ENCODE data around the gene GTPBP4.

The GTPBP4 gene

DNA sequence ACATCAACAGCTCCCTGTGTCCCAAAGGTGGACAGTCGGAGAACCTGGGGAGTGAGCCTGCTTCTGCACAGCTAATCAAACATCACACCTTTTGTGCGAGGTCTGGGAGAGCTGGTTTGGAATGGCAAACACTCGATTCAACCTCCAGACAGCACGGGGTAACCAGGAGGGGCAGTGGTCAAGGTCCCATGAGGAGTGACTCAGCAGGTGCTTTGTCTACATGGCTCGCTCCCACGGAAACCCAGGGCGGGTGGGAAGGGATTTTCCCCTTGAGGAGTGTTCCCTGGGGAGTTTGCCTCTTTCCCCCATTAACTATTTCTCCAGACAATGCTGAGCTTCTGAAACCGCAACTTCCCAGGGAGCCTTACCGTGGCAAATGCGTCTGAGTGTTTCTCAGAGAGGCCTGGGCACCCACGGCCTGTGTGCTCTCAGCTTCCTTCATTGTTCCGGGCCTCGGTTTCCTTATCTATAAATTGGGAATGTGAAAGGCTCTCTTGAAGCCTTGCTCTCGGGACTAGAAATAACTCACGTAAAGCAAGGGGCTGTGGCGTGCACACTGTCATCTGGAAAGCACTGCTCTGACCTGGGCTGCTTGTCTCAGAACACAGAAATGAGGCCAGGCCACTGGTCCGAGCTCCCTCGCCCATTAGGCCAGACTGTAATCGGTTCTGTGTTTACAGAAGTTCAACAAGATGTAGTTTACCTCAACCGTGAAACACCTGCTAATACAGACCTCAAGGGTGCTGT, 14.0 kb upstream of the GTPBP4 start:
- H3K36me3 ChIP-seq (ENCODE audit: control insufficient read depth, insufficient read depth, low read length) = no peaks in the 10 kb centered on the region

DNA sequence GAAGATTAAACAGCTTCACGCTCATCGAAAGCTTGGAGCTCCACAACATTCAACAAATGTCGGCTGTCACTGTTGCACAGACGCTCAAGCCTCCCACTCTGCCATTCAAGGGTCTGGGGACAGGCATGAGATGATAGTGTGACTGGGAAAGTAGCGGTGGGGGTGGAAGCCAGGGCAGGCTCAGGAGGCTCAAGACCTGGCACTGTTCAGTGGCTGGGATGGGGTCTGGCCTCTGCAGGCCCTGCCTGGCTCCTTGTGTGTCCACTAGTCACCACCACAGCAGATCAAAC, 13.5 kb upstream of the GTPBP4 start:
- no peak overlapping the region for H2AFZ ChIP-seq
- H3K27me3 ChIP-seq (ENCODE audit: control insufficient read depth, insufficient read depth, low read length) = no peaks in the 10 kb centered on the region
- H3K4me1 ChIP-seq = peaks cover 17% of the 10 kb centered on the region
- no peak overlapping the region for H3K4me2 ChIP-seq (ENCODE audit: low read length)
- no peak overlapping the region for H3K4me3 ChIP-seq (ENCODE audit: low read depth, low read length)
- H3K79me2 ChIP-seq = no peaks in the 10 kb centered on the region
- TF ChIP-seq, protein P1, sequence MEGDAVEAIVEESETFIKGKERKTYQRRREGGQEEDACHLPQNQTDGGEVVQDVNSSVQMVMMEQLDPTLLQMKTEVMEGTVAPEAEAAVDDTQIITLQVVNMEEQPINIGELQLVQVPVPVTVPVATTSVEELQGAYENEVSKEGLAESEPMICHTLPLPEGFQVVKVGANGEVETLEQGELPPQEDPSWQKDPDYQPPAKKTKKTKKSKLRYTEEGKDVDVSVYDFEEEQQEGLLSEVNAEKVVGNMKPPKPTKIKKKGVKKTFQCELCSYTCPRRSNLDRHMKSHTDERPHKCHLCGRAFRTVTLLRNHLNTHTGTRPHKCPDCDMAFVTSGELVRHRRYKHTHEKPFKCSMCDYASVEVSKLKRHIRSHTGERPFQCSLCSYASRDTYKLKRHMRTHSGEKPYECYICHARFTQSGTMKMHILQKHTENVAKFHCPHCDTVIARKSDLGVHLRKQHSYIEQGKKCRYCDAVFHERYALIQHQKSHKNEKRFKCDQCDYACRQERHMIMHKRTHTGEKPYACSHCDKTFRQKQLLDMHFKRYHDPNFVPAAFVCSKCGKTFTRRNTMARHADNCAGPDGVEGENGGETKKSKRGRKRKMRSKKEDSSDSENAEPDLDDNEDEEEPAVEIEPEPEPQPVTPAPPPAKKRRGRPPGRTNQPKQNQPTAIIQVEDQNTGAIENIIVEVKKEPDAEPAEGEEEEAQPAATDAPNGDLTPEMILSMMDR (IDR thresholded peaks at IDR 0.05) = no peak
- H3K9me3 ChIP-seq (ENCODE audit: control insufficient read depth, low read length) = no peaks in the 10 kb centered on the region
- H3K9ac ChIP-seq = no peak overlapping the region
- H3K27ac ChIP-seq = no peak overlapping the region
- H3K36me3 ChIP-seq (ENCODE audit: control insufficient read depth, insufficient read depth, low read length) = no peaks in the 10 kb centered on the region

More for the DNA sequence above, 14.0 kb upstream of the GTPBP4 start:
- no peaks in the 10 kb centered on the region for H3K27me3 ChIP-seq (ENCODE audit: control insufficient read depth, insufficient read depth, low read length)
- no peaks in the 10 kb centered on the region for H3K9me3 ChIP-seq (ENCODE audit: control insufficient read depth, low read length)
- H3K4me1 ChIP-seq = peaks cover 21% of the 10 kb centered on the region
- no peaks in the 10 kb centered on the region for H3K79me2 ChIP-seq
- H3K27ac ChIP-seq = no peak overlapping the region
- no peak overlapping the region for H3K4me2 ChIP-seq (ENCODE audit: low read length)
- TF ChIP-seq, protein P1 (IDR thresholded peaks at IDR 0.05) = no peak
- no peak overlapping the region for H3K9ac ChIP-seq
- no peak overlapping the region for H3K4me3 ChIP-seq (ENCODE audit: low read depth, low read length)
- H2AFZ ChIP-seq = peak overlapping the region; percentile 5

DNA sequence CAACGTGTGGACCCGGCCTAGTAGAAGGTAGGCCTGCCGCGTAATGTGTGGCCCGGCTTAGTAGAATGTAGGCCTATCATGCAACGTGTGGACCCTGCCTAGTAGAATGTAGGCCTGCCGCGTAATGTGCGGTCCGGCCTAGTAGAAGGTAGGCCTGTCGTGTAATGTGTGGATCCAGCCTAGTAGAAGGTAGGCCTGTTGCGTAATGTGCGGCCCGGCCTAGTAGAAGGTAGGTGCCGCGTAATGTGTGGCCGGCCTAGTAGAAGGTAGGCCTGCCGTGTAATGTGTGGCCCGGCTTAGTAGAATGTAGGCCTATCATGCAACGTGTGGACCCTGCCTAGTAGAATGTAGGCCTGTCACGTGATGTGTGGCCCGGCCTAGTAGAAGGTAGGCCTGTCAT, 11.9 kb upstream of the GTPBP4 start:
- no peaks in the 10 kb centered on the region for H3K79me2 ChIP-seq
- TF ChIP-seq, protein P1 (IDR thresholded peaks at IDR 0.05) = no peak
- H3K36me3 ChIP-seq (ENCODE audit: control insufficient read depth, insufficient read depth, low read length) = no peaks in the 10 kb centered on the region
- H3K9ac ChIP-seq = no peak overlapping the region
- no peaks in the 10 kb centered on the region for H3K9me3 ChIP-seq (ENCODE audit: control insufficient read depth, low read length)
- no peak overlapping the region for H3K4me3 ChIP-seq (ENCODE audit: low read depth, low read length)
- no peaks in the 10 kb centered on the region for H3K27me3 ChIP-seq (ENCODE audit: control insufficient read depth, insufficient read depth, low read length)
- H3K4me1 ChIP-seq = peaks cover 4% of the 10 kb centered on the region
- no peak overlapping the region for H2AFZ ChIP-seq
- no peak overlapping the region for H3K27ac ChIP-seq
- H3K4me2 ChIP-seq (ENCODE audit: low read length) = no peak overlapping the region

GRCh38 chr10:978826-979421, 9.3 kb upstream of the GTPBP4 start:
- H3K27me3 ChIP-seq (ENCODE audit: control insufficient read depth, insufficient read depth, low read length) = no peaks in the 10 kb centered on the region
- TF ChIP-seq, protein P1 (IDR thresholded peaks at IDR 0.05) = no peak

More at GRCh38 chr10:978826-979421, 9.3 kb upstream of the GTPBP4 start:
- Histone ChIP-seq H3K4me1 (no peaks in the 10 kb centered on the region), H2AFZ (no peak overlapping the region), H3K27ac (no peak overlapping the region), H3K9ac (no peak overlapping the region), H3K9me3 (ENCODE audit: control insufficient read depth, low read length) (no peaks in the 10 kb centered on the region), H3K4me2 (ENCODE audit: low read length) (no peak overlapping the region), H3K4me3 (ENCODE audit: low read depth, low read length) (no peak overlapping the region), H3K36me3 (ENCODE audit: control insufficient read depth, insufficient read depth, low read length) (no peaks in the 10 kb centered on the region), H3K79me2 (no peaks in the 10 kb centered on the region)

All from parathyroid adenoma (tissue), 2 donors.